Forelimb muscle (tissue), 1 donor: ENCODE results near the gene EEF1AKMT4. TPM values are rescaled to one million over a fixed set of nuclear protein-coding genes. Genes with fewer than 3 reads are reported as not detected.

Experiments used
- DNase-seq: peaks from one replicate; pipeline ENCODE4 v3.0.0-alpha.2; 2013; ENCODE audit warnings: low read depth
- polyA plus RNA-seq: library from polyadenylated mRNA; unstranded; fragments of 120-200 nt; gene quantifications from one replicate; pipeline ENCODE4 v1.2.1, GENCODE V29; 2013; ENCODE audit not compliant: insufficient read length

The EEF1AKMT4 gene
- polyA plus RNA-seq, 1 donor, result 1.4 TPM

- DNase-seq, result peak; percentile 79
Observed at GRCh38 chr3:184298759-184299487, 49.5 kb downstream of the EEF1AKMT4 start, which contains the start of gene PSMD2. Gene PSMD2 (plus strand): TSS chr3:184299241. CDS start chr3:184299267, 26 bp downstream.

DNA sequence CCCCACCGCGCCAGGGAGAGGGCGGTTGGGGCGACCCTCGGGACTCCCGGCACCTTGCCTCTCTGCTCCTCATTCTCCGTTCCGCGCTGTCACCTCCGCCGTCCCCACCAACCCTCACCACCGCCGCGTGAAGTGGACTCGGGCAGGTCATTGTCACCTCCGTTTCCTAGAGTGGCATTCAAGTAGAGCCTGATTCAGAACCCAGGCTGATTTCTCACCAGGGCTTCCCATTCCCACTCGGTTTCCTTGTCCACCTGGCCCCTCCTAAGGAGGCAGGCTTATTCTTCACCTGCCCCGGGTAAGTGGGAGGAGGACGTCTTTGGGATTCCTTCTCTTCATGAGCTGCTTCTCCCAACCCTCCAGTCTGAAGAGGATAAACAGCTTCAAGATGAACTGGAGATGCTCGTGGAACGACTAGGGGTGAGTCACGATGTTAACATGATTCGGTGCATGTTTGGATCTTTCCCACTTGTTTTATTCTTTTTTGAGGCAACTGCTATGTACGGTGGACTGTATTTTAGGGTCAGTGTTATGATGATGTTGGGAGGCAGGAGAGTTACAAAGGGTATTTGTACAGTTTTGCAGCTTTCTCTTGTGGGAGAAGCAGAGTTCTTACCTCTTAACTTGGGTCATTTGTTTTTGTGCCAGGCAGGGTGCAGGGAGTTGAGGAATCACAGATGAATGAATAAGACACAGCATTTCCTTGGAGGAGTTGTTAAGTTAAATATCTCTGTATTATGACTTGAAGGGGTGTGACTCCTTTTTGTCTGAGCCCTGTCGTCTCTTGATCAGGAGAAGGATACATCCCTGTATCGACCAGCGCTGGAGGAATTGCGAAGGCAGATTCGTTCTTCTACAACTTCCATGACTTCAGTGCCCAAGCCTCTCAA is 50.3 kb downstream of the EEF1AKMT4 start:
- DNase-seq, result no peak

DNA sequence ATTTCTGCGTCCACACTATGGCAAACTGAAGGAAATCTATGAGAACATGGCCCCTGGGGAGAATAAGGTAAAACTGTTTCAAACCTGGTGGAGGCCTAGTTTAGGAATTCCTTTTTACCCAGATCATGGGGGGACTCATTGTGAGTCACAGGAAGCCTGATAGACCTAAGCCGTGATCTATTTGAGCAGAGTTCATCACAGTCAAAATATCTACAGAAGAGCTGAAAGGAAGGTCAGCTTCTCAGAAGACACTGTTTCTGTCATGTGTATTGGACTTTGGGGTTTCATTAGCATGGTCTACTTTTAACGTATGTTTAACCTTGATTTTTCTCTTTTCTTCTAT is 50.9 kb downstream of the EEF1AKMT4 start:
- no peak for DNase-seq

DNA sequence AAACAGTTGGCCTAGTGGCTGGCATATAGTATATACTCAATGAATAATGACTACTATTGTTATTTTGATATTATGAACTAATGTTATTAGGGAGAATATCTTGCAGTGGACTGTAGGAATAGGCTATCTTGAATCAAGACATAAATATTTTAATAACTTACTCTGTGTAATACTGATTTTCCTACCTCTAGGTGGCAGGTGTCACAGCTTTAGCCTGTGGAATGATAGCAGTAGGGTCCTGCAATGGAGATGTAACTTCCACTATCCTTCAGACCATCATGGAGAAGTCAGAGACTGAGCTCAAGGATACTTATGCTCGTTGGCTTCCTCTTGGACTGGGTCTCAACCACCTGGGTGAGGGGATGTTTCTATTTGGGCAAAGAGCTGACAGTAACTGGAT is 56.1 kb downstream of the EEF1AKMT4 start:
- no peak for DNase-seq

DNA sequence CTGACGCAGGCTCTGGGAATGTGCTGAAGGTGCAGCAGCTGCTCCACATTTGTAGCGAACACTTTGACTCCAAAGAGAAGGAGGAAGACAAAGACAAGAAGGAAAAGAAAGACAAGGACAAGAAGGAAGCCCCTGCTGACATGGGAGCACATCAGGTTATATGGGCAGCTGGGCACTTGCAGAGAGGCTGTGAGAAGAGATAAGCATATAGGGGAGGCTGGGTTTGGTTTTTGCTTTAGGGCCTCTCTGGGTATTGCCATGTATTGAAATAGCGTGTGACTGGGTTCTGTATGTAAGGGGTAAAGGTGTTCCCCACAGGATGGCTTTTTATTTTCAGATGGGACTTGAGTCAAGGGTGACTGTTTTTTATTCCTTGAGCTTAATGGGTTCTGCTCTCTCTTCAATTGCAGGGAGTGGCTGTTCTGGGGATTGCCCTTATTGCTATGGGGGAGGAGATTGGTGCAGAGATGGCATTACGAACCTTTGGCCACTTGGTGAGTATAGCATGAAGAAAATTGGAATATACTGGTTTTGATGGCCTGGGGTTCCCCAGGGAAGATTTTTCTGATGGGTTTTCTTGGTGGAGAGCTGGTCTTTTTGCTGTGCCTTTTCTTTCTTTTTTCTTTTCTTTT is 57.0 kb downstream of the EEF1AKMT4 start:
- no peak for DNase-seq

- DNase-seq, result no peak
Observed at GRCh38 chr3:184307915-184308314, 58.4 kb downstream of the EEF1AKMT4 start.

Other genes with a start within 250 kb of the EEF1AKMT4 start
- gene ABCC5, start 231.8 kb upstream of the EEF1AKMT4 start, polyA plus RNA-seq, result 28.5 TPM
- not detected for gene HTR3D, start 217.9 kb upstream of the EEF1AKMT4 start, polyA plus RNA-seq
- not detected for gene HTR3C, start 196.6 kb upstream of the EEF1AKMT4 start, polyA plus RNA-seq
- gene HTR3E, start 152.6 kb upstream of the EEF1AKMT4 start, polyA plus RNA-seq, result not detected
- gene EIF2B5, start 114.3 kb upstream of the EEF1AKMT4 start, polyA plus RNA-seq, result 36.4 TPM
- 85.7 TPM for gene DVL3, start 94.3 kb upstream of the EEF1AKMT4 start, polyA plus RNA-seq
- gene AP2M1, start 74.8 kb upstream of the EEF1AKMT4 start, polyA plus RNA-seq, result 177 TPM
- gene ABCF3, start 63.5 kb upstream of the EEF1AKMT4 start, polyA plus RNA-seq, result 53.2 TPM
- gene VWA5B2, start 20.1 kb upstream of the EEF1AKMT4 start, polyA plus RNA-seq, result 0.40 TPM
- 21.5 TPM for gene ALG3, start 710 bp upstream of the EEF1AKMT4 start, polyA plus RNA-seq
- gene CAMK2N2, start 11.9 kb downstream of the EEF1AKMT4 start, polyA plus RNA-seq, result not detected
- gene ECE2, start 26.4 kb downstream of the EEF1AKMT4 start, polyA plus RNA-seq, result not detected
- 163 TPM for gene PSMD2, start 49.6 kb downstream of the EEF1AKMT4 start, polyA plus RNA-seq
- gene EIF4G1, start 64.9 kb downstream of the EEF1AKMT4 start, polyA plus RNA-seq, result 171 TPM
- 8.8 TPM for gene FAM131A, start 87.9 kb downstream of the EEF1AKMT4 start, polyA plus RNA-seq
- 3.7 TPM for gene CLCN2, start 111.9 kb downstream of the EEF1AKMT4 start, polyA plus RNA-seq
- 45.6 TPM for gene POLR2H, start 112.0 kb downstream of the EEF1AKMT4 start, polyA plus RNA-seq
- gene THPO, start 128.5 kb downstream of the EEF1AKMT4 start, polyA plus RNA-seq, result 1.8 TPM
- gene CHRD, start 130.4 kb downstream of the EEF1AKMT4 start, polyA plus RNA-seq, result 19.2 TPM